Measurements from ENCODE around the gene DENND1B.

DNA sequence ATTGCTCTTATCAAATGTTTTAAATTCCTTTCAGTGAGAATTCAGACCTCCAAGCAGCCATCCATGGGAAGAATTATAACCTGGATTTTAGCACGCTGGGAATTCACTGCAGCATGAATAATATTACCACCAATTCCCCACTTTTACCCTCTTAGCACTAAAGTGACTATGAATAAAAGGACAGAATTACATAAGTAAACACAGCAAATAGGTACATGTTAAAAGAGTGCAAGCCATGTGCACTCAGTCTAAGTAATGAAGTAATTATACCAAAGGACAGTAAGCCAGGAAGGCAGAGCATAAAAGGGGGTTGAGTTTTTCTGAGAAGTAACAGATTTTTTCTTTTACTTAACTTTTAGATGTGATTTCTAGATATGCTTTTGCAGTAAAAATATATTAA lies 176.3 kb downstream of the DENND1B start:
- TF ChIP-seq SPI1 (IDR thresholded peaks at IDR 0.05; ENCODE audit: low read depth, low read length) (no peak), POLR2A (IDR thresholded peaks at IDR 0.05; ENCODE audit: low read depth, low read length) (no peak), POLR2AphosphoS5 (IDR thresholded peaks at IDR 0.05; ENCODE audit: low read depth, low read length) (no peak), POU2F2 (IDR thresholded peaks at IDR 0.05; ENCODE audit: low read depth, low read length) (no peak)

Data from GM12891 (cell line).